ENCODE measurements around the gene ASB9.
A peak's percentile ranks its signal among the peaks of the same experiment; 100 is the strongest.
"Not testable (repeated sequence)": the region's sequence is repeated elsewhere in the genome, so short reads cannot be mapped to it uniquely, and the experiment has no call there.

Gene ASB9, protein sequence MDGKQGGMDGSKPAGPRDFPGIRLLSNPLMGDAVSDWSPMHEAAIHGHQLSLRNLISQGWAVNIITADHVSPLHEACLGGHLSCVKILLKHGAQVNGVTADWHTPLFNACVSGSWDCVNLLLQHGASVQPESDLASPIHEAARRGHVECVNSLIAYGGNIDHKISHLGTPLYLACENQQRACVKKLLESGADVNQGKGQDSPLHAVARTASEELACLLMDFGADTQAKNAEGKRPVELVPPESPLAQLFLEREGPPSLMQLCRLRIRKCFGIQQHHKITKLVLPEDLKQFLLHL

DNA sequence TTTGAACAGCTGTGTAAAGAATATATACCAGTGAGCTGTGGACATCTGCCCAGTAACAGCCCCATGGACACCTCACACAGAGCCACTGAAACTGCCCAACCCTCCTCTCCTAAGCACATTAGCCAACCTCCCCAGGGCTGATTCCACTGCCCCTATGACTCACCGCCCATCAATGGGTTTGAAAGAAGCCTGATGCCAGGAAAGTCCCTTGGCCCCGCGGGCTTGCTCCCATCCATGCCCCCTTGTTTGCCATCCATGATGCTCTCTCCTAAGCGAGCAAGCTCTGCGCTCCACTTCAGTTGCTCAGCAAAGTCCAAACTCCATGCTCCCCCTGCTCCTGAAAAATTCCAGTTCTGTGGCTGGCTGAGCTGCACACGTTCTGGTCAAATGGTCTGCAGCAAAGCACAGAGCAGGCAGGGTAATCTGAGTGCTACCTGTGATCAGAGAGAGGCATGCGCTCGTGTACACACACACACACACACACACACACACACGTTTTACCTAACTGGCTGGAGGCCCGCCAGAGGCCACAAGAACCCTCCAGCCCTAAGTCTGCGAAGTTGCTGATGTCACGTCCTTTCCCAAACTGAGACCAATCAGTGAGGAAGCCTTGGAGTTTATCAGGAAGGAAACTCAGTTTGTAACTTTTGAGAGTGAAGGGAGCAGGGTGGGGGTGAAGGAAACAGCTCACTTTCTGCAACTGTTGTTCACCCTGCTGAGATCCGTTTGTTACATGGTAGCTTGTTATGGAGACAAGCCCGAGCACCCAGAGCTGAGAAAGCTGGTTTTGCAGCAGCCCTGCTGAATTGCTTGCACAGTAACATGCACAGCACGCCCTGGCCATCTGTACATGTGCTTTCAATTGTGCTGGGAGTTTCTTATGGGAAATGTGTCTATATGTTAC lies at the start of gene ASB9:
TSS of gene ASB9 (minus strand) at position 466 of the 904 bp plus-strand sequence. CDS start at position 257, 209 bp downstream.
- no peak for DNase-seq

DNA sequence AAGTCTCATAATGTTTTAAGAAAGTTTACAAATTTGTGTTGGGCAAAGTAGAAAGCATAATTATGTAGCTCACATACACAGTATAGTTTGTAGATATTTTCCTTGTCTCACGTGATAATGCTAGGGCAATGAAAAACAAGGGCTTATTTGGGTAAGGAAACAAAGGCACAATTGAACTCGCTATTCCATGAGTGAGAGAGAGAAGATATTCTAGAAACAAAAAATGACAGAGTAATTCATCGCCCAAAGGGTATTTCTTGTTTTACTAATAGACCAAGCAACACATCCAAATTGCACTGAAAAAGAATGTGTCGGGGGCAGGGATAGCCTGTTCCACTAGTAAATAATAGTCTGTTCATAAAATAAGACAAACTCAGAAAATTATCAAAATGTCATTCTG lies 49.2 kb upstream of the ASB9 start:
- no peak for DNase-seq

DNA sequence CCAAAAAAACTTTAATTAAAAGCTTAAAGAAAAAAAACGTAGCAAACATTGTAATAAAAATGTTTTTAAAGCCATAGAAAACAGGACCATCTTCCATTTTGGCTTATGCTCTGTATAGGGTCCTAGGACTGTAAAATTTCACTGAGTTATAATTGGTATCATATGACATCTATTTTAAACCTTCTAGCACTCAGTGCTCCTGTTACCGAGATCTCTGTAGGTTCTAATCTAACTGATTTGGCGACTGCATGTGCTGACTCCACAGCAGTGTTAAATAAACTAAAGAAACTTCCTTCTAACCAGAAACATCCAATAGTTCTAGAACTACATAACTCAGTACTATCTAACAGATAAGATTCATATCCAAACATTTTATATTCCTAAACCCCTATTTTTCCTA lies 45.6 kb upstream of the ASB9 start, which contains the start of gene ASB11:
TSS of gene ASB11 (minus strand) at position 132 of the 400 bp plus-strand sequence. CDS start at position 97, 35 bp downstream.
- DNase-seq: no peak

DNA sequence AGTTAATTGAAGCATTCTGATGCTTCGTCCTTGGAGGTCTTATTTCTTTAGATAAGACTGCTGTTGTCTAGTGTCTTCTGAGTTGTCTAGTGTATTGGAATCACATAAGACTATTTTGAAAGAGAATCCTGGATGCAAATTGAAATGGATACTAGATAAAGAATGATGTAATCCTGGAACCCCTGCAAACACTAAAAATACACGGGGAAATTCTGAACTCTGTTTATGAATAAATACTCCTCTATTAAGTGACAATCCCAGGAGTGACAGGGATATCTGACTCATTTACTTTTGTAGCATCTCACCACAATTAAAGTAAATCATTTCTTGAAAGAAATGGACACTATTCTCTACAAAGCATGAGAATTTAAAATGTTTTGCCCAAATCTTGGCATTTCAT lies 44.6 kb upstream of the ASB9 start:
- no peak for DNase-seq

DNA sequence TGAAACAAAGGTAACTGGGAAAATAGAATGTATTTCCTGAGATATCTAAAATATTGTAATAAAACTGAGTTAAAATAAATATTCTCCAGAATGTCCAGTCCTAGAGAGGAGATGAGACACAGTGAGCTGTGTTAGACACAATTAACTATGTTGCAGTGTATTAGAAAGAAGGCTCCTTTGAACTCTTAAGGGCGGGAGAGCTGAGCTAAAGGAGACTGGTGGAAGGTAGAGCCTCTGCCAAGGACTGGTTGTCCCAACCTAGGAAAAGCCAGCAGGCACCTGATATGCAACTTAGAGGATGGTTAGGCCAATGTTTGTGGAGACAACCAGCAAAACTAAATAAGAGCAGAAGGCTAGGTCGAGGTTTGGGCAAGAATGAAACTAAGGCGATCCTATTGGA lies 41.2 kb upstream of the ASB9 start:
- DNase-seq: no peak

DNA sequence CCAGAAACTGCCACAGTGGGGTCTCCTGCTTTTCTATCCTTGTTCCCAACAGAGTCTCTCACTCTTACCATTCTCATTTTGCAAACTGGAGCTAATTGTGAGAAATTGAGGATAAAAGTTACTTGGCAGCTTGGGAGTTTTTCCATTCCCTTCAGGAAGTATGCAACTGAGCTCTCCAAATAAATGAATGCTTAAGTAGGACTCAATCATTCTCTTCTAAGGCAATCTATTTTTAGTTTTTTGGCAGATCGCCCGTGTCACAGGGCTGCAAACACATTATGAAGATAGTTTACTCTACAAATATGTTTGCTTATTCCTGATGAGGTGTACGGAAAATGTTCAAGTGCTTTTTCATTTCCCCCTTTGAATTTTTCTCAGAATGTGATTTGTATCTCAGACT lies 40.2 kb upstream of the ASB9 start:
- no peak for DNase-seq

DNA sequence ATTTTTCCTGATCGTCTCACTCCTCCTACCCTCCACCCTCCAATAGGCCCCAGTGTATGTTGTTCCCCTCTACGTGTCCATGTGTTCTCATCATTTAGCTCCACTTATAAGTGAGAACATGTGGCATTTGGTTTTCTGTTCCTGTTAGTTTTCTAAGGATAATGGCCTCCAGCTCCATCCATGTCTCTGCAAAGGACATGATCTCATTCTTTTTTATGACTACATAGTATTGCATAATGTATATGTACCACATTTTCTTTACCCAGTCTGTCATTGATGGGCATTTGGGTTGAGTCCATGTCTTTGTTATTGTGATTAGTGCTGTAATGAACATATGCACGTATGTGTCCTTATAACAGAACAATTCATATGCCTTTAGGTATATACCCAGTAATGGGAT lies 36.0 kb upstream of the ASB9 start:
- not testable (repeated sequence) for DNase-seq

DNA sequence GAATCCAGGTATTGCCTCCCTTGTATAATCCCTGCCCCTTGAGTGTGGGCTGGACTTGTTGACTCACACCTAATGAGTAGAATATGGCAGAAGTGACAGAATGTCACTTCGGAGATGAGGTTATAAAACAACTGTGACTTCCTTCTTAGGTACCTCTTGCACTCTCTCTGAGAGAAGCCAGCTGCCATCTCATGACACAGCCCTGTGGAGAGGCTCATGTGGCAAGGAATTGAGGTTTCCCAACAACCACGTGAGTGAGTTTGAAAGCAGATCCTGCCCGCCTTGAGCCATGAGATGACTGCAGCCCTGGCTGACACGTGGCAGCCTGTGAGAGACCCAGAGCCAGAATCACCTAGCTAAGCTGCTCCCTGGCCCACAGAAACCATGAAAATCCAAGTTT lies 32.0 kb upstream of the ASB9 start:
- DNase-seq: no peak

DNA sequence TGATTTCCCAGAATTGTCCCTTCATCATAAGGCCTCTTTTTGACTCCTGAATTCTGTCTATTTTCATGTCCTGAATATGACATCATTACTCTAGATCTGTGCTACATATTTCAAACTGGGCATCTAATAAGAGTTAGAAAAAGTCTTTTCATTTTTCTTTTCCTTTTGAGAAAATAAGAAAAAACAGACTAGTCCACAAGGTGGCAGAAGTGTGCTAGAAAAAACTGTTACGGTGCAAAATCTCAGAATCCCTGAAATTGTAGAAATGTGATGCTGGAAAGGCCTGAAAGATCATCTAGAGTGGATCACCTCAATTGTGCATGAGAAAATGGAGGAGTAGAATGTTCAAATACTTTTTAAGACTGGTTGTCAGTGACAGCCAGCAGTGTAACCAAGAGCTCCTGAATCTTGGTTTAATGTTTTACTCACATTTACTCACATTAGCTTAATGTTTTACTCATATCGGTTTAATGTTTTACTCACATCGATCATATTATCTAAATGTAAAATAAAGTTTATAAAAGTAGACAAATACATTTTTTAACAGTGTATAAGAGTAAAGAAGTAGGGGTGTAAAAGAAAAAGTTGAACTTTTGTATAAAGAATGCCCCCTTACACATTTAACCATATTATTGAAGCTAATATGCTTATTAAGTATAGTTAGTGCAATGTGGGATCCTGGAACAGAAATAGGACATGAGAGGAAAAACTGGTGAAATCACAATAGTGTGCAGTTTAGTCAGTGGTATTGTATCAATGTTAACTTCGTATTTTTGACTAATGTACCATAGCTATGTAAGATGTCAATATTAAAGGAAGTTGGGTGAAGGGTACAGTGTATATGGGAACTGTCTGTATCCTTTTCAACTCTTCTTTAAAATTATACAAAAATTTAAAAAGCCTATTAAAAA lies 30.3 kb upstream of the ASB9 start:
- peak; percentile 2 for DNase-seq

DNA sequence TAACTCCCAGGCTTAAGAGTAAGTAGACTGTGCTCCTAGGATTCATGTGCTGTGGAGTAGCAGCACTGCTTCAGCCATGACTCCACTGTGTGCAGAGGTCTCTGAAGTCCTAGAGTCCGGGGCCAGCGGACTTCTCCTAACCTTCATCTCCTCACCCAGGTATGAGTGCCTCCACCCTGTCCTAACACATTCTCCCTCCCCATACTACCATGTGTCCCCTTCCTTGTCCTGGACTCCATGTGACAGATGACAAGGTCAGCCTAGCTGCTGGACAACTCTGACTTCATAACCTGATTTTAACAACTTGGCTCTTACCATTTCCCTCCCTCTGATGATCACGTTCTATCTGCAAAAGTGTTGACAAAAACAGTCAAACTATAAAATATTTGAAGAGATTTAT lies 28.9 kb upstream of the ASB9 start:
- no peak for DNase-seq

DNA sequence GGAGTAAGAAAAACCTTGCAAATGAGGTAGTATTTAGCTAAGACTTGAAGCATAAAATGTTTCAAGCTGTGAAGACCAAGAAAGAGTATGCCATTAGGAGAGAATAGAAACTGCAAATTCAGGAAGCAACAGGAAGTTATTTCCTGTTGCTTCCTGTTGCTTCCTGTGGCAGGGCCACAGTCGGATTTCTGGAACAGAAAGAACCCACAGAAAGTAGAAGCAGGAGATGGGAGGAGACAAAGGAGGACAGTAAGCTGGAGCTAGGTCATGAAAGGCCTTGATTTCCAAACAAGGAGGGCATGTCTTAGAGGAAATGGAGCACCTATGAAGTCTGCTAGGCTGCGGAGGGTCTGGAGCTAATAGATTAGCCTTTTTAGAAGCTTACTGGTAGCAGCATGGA lies 28.3 kb upstream of the ASB9 start:
- DNase-seq: no peak

DNA sequence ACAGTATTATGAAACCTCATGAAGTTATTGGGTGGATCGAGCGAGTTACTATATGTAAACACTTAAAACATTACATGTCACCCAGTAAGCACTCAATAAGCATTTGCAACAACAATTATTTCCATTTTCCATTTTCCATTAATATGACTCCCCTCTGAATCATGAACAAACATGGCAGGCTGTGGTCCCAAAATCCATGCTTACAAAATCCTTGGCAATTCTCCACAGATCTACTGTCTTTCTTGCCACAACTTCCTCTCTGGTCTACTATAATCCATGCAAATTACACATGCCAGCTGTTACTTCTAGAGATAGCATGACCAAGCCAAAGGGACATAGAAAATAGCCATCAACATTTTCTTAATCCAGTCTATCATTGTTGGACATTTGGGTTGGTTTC lies 23.6 kb upstream of the ASB9 start:
- DNase-seq: no peak

DNA sequence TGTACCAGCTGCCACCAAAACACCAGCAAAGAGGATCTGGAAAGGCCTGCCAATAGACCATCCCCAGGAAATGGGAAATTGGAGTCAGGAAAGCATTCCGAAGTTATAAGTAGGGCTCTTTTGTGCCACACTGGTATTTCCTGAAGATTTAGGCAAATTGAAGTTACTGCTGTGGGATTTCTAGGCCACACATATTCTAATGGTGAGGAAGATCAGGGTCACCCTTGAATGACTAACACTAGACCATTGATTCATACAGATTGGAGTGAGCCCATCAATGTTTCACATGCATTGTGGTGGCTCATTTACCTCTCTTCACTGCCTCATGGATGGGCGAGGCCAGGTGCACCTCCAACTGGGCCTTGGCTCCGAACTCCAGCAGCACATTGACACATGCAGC lies 23.0 kb upstream of the ASB9 start:
- DNase-seq: no peak

DNA sequence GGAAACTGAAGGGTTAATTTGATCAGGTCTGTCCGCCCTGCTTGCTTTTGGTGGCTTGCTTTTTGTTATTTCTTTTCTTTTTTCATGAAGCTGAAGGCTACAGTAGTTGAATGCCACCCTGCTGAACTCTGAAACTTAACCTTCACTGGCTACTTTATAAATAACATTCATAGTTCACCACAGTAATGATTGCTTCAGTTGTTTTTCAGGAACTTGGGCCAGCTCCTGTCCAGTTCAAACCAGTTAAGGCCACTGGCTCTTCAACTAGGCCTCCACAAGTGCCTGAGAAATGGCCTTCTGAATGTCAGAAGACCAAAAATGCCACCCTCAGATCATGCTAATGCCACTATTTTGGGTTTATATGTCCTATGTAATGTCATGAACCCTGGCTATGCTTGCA lies 7.7 kb upstream of the ASB9 start:
- DNase-seq: no peak

DNA sequence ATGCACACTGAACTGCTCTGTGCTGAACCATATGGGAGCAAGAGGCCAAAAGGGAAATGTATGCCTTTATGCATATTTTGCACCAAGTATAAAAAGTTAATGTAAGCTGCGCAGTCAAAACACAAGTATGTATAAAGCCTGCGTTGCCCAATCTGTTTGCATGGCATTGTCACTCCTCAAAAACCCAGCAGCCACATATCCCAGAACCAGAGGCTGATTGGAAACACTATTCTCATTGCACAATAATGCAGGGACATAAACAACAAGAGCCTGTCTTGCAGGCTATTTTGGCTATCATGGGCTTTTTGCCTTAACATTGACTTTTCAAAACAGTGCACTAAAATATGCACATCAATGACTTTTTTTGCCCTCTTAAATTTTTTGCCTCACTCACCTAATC lies 5.1 kb upstream of the ASB9 start:
- DNase-seq: no peak

DNA sequence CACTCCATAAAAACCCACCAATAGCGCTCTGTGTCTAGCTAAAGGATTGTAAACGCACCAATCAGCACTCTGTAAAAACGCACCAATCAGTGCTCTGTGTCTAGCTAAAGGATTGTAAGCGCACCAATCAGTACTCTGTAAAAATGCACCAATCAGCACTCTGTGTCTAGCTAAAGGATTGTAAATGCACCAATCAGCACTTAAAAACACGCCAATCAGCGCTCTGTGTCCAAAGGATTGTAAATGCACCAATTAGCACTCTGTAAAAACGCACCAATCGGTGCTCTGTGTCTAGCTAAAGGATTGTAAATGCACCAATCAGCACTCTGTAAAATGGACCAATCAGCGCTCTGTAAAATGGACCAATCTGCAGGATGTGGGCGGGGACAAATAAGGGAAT lies 3.4 kb upstream of the ASB9 start:
- not testable (repeated sequence) for DNase-seq

DNA sequence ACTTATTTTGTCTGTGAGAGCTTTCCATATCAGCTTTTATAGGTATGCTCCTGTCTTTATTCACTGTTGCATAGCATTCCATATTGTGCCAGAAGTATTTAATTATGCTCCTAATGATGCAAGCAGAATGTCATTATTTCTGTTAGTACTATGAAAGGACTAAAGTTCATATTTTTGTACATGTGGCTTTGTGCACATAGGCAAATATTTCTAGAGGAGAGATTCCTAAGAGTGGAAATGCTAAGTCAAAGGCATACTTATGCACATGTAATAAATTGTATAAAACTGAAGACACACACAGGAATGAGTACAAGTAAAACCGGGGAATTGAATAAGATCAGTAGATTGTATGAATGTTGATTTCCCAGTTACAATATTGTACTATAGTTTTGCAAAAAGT lies 1.9 kb upstream of the ASB9 start:
- no peak for DNase-seq

DNA sequence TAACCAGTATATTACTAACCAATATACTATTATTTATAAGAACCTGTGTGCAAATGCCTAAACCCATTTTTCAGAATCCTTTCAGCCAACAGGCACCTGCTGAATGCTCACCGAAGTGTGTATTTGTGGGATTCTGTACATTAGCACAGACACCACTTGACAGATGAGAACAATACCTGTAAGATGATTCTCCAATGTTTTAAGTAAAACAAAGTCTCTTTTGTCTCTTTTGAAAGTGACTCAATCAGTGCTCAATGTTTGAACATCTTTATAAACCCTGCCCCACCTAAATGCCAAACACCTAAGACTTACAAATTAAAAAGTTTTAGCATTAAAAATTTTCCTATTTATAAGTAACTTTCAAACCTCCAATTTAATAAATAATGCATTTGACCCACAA lies 763 bp downstream of the ASB9 start:
- no peak for DNase-seq

DNA sequence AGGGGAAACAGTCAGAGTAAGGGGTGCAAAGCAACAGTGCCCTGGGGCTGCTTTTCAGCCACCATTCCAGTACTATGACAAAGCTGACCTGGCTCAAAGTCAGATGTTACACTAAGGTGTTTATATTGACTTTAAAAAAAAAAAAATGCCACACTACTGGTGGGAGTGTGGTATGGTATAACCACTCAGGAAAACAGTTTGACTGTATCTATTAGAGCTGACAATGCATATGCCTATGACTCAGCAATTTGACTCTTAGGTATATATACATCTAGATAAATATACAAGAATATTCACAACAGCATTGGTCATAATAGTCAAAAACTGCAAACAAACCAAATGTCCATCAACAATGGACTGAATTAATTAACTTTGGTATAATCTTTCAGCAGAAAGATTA lies 15.0 kb downstream of the ASB9 start:
- no peak for DNase-seq

DNA sequence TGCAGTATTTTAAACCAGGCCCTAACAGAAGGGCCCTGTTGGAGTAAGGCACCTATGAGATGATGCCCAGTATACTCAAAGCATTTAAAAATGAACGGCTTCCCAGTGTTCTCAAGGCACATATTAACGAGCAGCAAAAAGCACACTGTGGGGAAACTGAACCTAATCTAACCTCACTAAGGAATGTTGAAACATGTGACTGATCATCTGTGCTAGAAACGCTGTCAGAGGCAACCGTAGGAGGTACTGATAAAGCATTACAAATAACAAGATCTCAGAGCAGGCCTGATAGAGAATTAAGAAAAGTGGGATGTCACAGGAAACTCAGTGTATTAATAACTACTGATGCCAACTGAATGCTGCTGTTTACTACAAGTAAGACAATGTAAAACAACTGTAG lies 24.0 kb downstream of the ASB9 start:
- no peak for DNase-seq

DNA sequence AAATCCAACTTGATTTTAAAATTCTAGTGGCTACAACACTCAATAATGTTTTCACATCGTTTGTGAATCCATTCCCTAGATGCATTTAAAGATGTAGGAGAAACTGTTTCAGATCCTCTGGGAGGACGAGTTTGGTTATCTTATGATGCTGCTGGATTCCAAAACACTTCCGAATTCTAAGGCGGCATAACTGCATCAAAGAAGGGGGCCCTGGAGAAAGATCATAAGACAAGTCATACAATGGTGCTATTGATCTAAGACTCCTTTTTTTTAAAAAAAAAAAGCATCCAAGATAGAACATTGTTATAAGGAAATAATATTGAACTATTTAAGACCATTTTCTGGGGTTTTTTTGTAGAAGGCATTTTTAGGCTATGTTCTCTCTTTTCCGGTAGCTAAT lies 25.5 kb downstream of the ASB9 start:
- DNase-seq: no peak

DNA sequence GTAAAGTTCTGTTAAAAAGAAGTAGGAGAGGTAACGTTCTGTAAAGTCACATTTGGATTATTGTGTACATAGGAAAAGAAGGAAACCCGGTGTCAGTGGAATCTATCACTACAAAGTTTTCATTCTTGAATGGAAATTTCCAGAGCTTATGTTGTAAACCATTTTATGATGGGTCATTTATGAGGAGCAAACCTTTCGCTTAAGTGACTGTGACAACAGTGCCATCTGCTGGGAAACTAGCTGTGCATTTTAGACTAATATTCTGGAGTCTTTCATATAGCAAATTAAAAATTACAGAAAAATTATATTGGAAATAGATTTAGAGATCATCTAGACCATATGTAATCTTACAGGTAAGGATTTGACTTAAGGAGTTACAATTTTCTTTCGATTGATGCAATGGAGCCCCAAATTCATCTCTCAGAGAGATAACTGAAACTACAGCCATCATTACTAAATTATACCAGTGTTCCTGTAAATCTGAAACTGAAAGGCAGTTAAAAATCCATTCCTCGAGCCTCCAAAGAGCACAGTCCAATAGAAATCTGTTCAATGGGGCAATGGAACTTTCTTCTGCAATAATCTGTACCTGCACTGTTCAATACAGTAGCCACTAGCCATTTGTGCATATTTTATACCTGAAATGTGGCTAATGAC lies 26.9 kb downstream of the ASB9 start:
- DNase-seq: peak; percentile 73

DNA sequence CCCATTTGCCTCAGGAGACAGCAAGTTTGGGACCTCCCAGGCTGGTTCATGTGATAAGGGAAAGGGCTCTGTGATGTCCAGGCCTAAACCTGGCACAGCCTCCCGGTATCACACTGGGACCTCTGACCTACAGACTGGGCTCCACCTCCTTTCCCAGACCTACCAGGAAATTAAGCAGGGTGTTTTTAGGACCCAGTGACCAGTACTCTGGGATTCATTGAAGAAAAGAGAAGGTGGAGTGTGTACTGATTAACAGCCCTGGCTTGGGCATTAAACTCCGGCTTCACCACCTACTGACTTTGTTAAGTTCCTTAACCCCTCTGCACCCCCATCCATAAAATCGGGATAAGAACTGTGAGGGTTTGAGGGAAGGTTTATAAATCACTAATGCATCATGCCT lies 28.6 kb downstream of the ASB9 start:
- DNase-seq: no peak
